CD4-positive, alpha-beta T cell treated with Interleukin-6 at 100 ng/mL for 8 hours (primary cell): ENCODE data around the gene CLDN7.

Source experiments
- DNase-seq: peaks from one replicate; pipeline ENCODE4 v3.0.0-alpha.2; 2020; ENCODE audit warnings: mixed read lengths, low spot score

Gene CLDN7

GRCh38 chr17:7262192-7262934 lies at the start of gene CLDN7:
CLDN7 (minus strand) TSS chr17:7262478; CDS start chr17:7262043, 435 bp downstream.
- DNase-seq: no peak

GRCh38 chr17:7311110-7311705 lies 48.9 kb upstream of the CLDN7 start:
- no peak for DNase-seq

- DNase-seq: no peak
Observed at GRCh38 chr17:7309628-7310027, 47.4 kb upstream of the CLDN7 start.

- DNase-seq: peak; percentile 91
Observed at GRCh38 chr17:7308625-7309433, 46.6 kb upstream of the CLDN7 start.

- peak; percentile 20 for DNase-seq
Observed at GRCh38 chr17:7307686-7308624, 45.7 kb upstream of the CLDN7 start.

GRCh38 chr17:7306911-7307685 lies 44.8 kb upstream of the CLDN7 start, which contains the start of gene EIF5A:
EIF5A (plus strand) TSS chr17:7307628; CDS start chr17:7309636, 2,008 bp downstream.
- DNase-seq: peak; percentile 100

GRCh38 chr17:7304179-7304578 lies 41.9 kb upstream of the CLDN7 start:
- DNase-seq: no peak

GRCh38 chr17:7296189-7296861 lies 34.0 kb upstream of the CLDN7 start:
- peak; percentile 60 for DNase-seq

GRCh38 chr17:7295230-7296180 lies 33.2 kb upstream of the CLDN7 start:
- no peak for DNase-seq

GRCh38 chr17:7294614-7295153 lies 32.4 kb upstream of the CLDN7 start, which contains the start of gene YBX2:
YBX2 (minus strand) TSS chr17:7294639; CDS start chr17:7294500, 139 bp downstream.
- peak; percentile 68 for DNase-seq

GRCh38 chr17:7293816-7294613 lies 31.7 kb upstream of the CLDN7 start:
- DNase-seq: no peak

- DNase-seq: no peak
Observed at GRCh38 chr17:7293159-7293558, 30.9 kb upstream of the CLDN7 start.

- no peak for DNase-seq
Observed at GRCh38 chr17:7292729-7293128, 30.5 kb upstream of the CLDN7 start.

GRCh38 chr17:7292194-7292593 lies 29.9 kb upstream of the CLDN7 start:
- DNase-seq: no peak

GRCh38 chr17:7290685-7291084 lies 28.4 kb upstream of the CLDN7 start:
- no peak for DNase-seq

GRCh38 chr17:7290166-7290565 lies 27.9 kb upstream of the CLDN7 start:
- no peak for DNase-seq

- DNase-seq: no peak
Observed at GRCh38 chr17:7289256-7290032, 27.2 kb upstream of the CLDN7 start.
